ENCODE measurements around the gene TNRC18. TPM values are rescaled to one million over a fixed set of nuclear protein-coding genes. Genes with fewer than 3 reads are reported as not detected.
"Not testable (repeated sequence)": the region's sequence is repeated elsewhere in the genome, so short reads cannot be mapped to it uniquely, and the experiment has no call there.

TNRC18 gene
- total and polyA plus RNA-seq, 2 experiments from 2014 or later, result 3.7 to 51.8 TPM

DNA sequence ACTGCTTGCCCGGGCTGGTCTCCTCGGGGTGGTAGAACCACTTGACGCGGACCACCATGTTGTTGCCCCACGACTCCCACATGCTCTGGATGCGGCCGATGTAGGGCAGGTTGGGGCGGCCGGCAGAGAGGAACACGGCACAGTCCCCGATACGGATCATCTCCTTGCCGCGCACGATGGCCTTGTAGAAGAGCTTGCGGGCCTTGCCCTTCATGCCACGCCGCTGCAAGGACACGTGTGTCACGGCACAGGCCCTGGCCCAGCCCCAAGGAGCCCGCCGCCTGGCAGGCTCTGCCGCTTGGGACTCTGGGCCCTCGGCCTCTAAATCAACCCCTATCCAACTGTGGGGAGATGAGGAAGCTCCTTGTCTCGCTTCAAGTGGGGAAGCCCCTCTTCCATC is 114.5 kb downstream of the TNRC18 start:
- in situ Hi-C loops (cut with MboI), result no loop called here
- no peak for TF ChIP-seq EZH2 (IDR thresholded peaks at IDR 0.05; ENCODE audit: insufficient read depth, poor library complexity, severe bottlenecking)
- TF ChIP-seq EZH2phosphoT487 (IDR thresholded peaks at IDR 0.05; ENCODE audit: insufficient read depth, low read depth), result no peak
- peaks cover 4% of the 10 kb centered on the region; the same call in 1 of the 2 replicates for H3K36me3 ChIP-seq (ENCODE audit: low read depth)
- no peaks in the 10 kb centered on the region for H3K9me3 ChIP-seq (ENCODE audit: low read depth)
- no peak overlapping the region for H2AFZ ChIP-seq
- H4K20me1 ChIP-seq (ENCODE audit: insufficient read depth), result no peaks in the 10 kb centered on the region
- H3K27me3 ChIP-seq (replicated peaks; ENCODE audit: insufficient read depth), result no peaks in the 10 kb centered on the region
- H3K27ac ChIP-seq, result no peak overlapping the region
- H3K4me2 ChIP-seq (ENCODE audit: unreplicated experiment), result no peak overlapping the region
- no peak overlapping the region for H3K4me3 ChIP-seq
- no peaks in the 10 kb centered on the region for H3K79me2 ChIP-seq (ENCODE audit: insufficient read depth)
- no peak overlapping the region for H3K9ac ChIP-seq
- H3F3A ChIP-seq (ENCODE audit: insufficient read depth), result peaks cover 5% of the 10 kb centered on the region; the same call in 1 of the 2 replicates
- 91 to 93% methylated on average over 24 to 25 of the region's 25 CpGs for WGBS, 2 experiments (ENCODE audit: low coverage in 1 of 2, low lambda C conversion rate in 2 of 2, missing lambda C conversion rate in 2 of 2)
- no peaks in the 10 kb centered on the region for H3K9me2 ChIP-seq (ENCODE audit: insufficient read depth)
- H3K4me1 ChIP-seq (ENCODE audit: insufficient read depth), result no peaks in the 10 kb centered on the region
- DNase-seq, result no peak

DNA sequence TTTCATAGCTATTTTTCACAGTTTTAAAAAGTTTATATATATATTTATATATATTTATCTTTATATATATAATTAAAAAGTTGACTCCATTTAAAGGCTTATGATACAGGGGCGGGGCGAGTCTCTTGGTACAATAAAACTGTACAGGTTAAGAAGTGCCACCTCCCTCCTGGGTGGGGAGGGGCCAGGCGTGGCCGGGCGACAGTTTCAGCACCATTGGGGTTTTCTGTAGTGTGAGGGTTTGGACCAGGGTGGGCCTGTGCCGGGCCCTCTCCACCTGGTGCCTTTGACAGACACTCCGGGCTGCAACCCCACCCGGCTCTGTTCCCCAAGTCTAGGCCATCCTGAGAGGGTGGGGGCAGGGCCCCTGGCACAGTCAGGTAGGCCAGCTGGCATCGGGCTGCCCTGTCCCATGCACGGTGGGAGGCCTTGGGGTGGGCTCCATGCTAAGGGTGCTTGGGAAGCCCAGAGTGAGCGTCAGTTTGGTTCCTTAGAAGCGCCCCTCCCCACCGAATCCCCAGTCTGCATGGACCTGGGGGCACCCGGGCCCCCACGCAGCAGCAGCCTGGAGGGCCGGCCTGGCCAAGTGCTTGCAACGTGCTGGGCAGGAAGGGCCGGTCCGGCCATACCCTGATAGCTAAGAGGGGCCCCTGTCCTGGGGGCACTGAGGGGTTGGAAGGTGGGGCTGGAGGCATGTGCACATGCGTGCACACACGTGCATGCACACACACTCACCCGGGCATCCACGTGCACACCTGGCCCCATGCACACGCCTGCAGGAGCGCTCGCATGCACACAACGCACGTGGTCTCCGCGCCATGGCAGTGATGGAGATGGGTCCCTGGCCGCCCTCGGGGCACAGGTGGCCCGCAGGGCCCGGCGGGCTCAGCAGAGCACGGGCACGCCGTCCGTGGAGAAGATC is 116.2 kb downstream of the TNRC18 start:
- 85 to 89% methylated on average over 34 to 39 of the region's 39 CpGs for WGBS, 2 experiments (ENCODE audit: low coverage in 1 of 2, low lambda C conversion rate in 2 of 2, missing lambda C conversion rate in 2 of 2)
- H3F3A ChIP-seq (ENCODE audit: insufficient read depth); H3K27me3 ChIP-seq (replicated peaks; ENCODE audit: insufficient read depth); H3K36me3 ChIP-seq (ENCODE audit: low read depth); in situ Hi-C loops (cut with MboI); H3K9me3 ChIP-seq (ENCODE audit: low read depth); H3K4me2 ChIP-seq (ENCODE audit: unreplicated experiment); H3K79me2 ChIP-seq (ENCODE audit: insufficient read depth); DNase-seq; H3K9ac ChIP-seq; H3K9me2 ChIP-seq (ENCODE audit: insufficient read depth); H3K4me3 ChIP-seq; H2AFZ ChIP-seq; H3K4me1 ChIP-seq (ENCODE audit: insufficient read depth); H3K27ac ChIP-seq; H4K20me1 ChIP-seq (ENCODE audit: insufficient read depth): not testable (repeated sequence)

GRCh38 chr7:5305050-5305449 is 118.6 kb downstream of the TNRC18 start:
- DNase-seq; H3K9me2 ChIP-seq (ENCODE audit: insufficient read depth); H2AFZ ChIP-seq; H3K4me2 ChIP-seq (ENCODE audit: unreplicated experiment); H3K36me3 ChIP-seq (ENCODE audit: low read depth); H4K20me1 ChIP-seq (ENCODE audit: insufficient read depth); H3K4me3 ChIP-seq; H3K9ac ChIP-seq; H3K27me3 ChIP-seq (replicated peaks; ENCODE audit: insufficient read depth); H3K27ac ChIP-seq; H3K4me1 ChIP-seq (ENCODE audit: insufficient read depth); H3K79me2 ChIP-seq (ENCODE audit: insufficient read depth); H3K9me3 ChIP-seq (ENCODE audit: low read depth); in situ Hi-C loops (cut with MboI); H3F3A ChIP-seq (ENCODE audit: insufficient read depth): not testable (repeated sequence)
- 93 to 99% methylated on average over 8 to 9 of the region's 9 CpGs for WGBS, 2 experiments (ENCODE audit: low coverage in 1 of 2, low lambda C conversion rate in 2 of 2, missing lambda C conversion rate in 2 of 2)

GRCh38 chr7:5303591-5304505 is 119.8 kb downstream of the TNRC18 start:
- no peaks in the 10 kb centered on the region for H3K9me2 ChIP-seq (ENCODE audit: insufficient read depth)
- no peaks in the 10 kb centered on the region for H3K79me2 ChIP-seq (ENCODE audit: insufficient read depth)
- in situ Hi-C loops (cut with MboI), result no loop called here
- H3K36me3 ChIP-seq (ENCODE audit: low read depth), result no peaks in the 10 kb centered on the region
- no peaks in the 10 kb centered on the region for H3K9me3 ChIP-seq (ENCODE audit: low read depth)
- peaks cover 5% of the 10 kb centered on the region; the same call in 1 of the 2 replicates for H3F3A ChIP-seq (ENCODE audit: insufficient read depth)
- no peak overlapping the region for H3K4me3 ChIP-seq
- H3K27me3 ChIP-seq (replicated peaks; ENCODE audit: insufficient read depth), result no peaks in the 10 kb centered on the region
- peak; percentile 24 for DNase-seq
- no peak overlapping the region for H3K9ac ChIP-seq
- no peak overlapping the region for H2AFZ ChIP-seq
- H3K4me2 ChIP-seq (ENCODE audit: unreplicated experiment), result no peak overlapping the region
- TF ChIP-seq EZH2 (IDR thresholded peaks at IDR 0.05; ENCODE audit: insufficient read depth, poor library complexity, severe bottlenecking), result no peak
- no peak for TF ChIP-seq EZH2phosphoT487 (IDR thresholded peaks at IDR 0.05; ENCODE audit: insufficient read depth, low read depth)
- 55 to 56% methylated on average over 33 to 35 of the region's 35 CpGs for WGBS, 2 experiments (ENCODE audit: low coverage in 1 of 2, low lambda C conversion rate in 2 of 2, missing lambda C conversion rate in 2 of 2)
- no peak overlapping the region for H3K27ac ChIP-seq
- H4K20me1 ChIP-seq (ENCODE audit: insufficient read depth), result no peaks in the 10 kb centered on the region
- no peaks in the 10 kb centered on the region for H3K4me1 ChIP-seq (ENCODE audit: insufficient read depth)

Measured in GM23248 (cell line).